T-helper 9 cell (primary cell): ENCODE measurements around the gene ARMC6.
"Not testable (repeated sequence)": the region's sequence is repeated elsewhere in the genome, so short reads cannot be mapped to it uniquely, and the experiment has no call there.

Experiments used
- DNase-seq: peaks from one replicate; pipeline ENCODE4 v3.0.0-alpha.2; 2020

The ARMC6 gene

DNA sequence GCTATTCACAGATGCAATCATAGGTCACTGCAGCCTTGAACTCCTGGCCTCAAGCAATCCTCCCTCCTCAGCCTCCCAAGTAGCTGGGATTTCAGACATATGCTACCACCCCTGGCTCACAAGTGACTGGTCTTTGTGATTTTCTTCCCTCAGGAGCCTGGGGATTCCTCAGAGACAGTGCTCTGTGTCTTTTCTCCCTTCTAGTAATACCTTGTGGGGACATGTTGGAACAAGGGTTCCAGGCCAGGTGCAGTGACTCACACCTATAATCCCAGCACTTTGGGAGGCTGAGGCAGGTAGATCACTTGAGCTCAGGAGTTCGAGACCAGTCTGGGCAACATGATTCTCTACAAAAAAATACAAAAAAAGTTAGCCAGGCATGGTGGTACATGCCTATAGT, 10.0 kb upstream of the ARMC6 start:
- not testable (repeated sequence) for DNase-seq

DNA sequence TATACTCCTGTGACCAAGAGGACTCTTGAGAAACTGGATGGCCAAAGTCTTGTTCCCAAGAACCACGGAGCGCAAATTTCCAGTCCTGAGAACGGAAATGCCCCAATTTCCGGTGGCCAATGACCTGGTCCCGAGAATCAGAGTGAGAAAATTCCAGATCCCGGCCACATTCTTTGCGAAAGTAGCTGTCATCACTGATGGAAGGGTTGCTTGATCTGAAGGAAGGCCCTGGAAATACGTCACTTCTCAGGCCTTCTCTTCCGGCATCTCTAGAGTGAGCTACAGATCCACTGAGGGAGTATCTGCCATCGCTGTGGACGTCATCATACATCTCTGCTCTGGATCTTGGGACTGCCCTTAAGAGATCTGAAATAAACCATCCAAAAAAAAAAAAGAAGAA, 7.5 kb upstream of the ARMC6 start:
- no peak for DNase-seq

DNA sequence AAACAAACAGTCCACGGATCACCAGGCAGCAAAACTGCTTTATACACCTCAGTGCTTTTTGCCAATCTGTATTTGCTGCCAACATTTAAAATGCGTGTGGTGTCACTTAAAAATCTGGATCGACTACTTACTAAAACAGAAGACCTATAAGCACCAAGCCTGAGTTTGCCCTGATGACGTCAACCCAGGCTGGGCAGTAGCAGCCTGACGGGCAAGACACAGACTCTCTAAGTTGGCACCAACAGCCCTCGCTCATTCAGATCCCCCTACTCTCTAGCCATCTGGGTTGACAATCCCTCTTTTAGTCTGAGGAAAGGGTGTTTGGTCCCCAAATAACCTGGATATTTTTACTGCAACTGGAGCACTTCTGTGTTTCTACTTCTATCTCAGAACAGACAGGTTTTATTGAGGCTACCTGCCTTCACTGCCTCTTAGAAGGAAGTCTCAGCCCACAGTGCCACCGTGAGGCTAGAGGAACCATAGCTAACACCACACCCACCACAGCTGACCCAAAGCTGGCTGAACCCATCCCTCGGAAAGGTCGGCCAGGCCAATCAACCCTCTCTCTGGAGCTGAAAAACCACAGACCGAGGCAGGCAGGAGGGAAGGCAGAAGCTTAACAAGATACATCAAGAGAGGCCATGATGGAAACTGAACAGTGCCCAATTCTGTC, 7.0 kb upstream of the ARMC6 start:
- DNase-seq: no peak

DNA sequence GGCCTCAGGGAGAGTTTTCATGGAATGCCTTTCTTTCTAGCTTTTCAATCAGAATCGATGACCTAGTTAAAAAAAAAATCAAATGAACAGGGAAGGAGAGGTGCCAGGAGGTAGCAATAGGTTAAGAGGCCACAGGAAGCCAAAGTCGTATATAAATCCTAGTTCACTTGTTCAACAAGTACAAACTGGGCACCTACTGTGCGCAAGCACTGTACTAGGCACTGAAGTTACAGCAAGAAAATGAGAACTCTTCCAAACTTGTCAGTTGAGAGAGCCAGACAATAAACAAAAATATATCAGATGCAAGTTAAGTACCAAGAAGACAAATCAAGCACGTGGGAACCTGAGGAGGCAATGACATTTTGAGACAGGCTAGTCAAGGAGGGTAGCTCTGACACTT, 6.2 kb upstream of the ARMC6 start:
- DNase-seq: no peak

DNA sequence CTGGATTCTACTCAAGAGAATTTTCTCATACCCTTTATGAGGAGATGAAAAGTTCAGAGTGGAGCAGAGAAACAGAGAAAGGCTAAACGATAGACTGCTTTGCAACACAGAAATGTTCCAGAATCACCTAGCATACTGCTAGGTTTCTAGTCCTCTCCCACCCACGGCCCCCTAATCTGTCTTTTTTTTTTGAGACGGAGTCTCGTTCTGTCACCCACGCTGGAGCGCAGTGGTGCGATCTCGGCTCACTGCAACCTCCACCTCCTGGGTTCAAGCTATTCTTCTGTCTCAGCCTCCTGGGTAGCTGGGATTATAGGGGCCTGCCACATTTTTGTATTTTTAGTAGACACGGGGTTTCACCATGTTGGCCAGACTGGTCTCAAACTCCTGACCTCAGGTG, 4.9 kb upstream of the ARMC6 start:
- DNase-seq: no peak

DNA sequence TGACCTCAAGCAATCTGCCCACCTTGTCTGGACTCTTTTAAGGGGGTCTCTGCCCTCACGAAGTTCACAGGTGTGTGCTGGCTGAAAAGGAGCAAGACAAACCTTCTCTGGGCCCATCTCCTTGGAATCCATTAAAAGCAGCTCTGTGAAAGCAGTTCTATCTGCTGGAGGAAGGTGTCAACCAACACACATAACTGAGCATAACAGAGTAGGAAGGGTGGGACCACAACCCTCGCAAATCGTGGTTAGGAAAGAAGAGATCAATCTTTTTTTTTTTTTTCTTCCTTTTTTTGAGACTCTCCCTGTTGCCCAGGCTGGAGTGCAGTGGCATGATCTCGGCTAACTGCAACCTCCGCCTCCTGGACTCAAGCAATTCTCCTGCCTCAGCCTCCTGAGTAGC, 1.5 kb upstream of the ARMC6 start:
- no peak for DNase-seq

DNA sequence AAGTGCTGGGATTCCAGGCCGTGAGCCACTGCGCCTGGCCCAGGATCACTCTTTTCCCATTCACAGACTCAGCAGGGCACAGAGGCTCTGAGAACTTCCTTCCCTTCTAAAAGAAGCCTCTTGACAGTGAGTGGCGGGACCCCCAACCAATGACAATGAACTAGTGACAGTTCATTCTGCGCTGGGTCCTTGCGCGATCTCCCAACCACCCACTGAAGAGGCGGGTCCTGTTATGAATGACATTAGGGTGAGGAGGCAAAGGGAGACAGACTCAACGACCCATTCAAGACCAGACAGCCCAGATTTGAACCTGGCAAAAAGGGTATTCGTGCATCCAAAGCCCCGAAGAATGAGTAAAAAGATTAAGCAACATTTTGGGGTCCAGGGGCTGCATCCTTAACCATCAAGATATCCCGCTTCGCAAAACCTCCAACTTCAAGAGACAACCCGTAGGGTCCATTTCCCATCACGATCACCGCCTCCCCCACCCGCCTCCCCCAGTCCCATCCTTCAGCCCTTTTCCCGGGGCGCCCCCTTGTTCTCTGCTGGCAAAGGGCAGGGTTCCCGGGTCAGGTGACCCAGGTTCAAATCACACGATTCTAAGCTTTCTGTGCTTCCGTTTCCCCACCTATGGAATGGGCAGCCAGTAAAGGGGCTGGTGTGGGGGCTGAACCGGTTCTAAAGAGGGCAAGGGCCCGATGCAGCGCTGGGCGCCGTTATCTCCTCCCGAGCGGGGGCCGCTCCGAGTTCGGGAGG, 805 bp upstream of the ARMC6 start:
- DNase-seq: peak; percentile 24

DNA sequence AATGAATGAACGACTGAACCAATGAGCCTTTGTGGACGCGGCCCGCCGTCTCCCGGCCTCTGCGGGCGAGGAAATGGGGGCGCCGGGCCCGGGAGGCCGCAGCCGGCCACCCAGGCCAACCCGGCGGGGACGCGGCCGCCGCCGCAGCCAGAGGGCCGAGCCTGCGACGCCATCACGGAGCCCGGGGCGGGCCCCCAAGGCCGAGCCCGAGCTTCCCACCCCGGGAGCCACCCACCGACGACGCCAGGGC, 302 bp upstream of the ARMC6 start:
- no peak for DNase-seq

DNA sequence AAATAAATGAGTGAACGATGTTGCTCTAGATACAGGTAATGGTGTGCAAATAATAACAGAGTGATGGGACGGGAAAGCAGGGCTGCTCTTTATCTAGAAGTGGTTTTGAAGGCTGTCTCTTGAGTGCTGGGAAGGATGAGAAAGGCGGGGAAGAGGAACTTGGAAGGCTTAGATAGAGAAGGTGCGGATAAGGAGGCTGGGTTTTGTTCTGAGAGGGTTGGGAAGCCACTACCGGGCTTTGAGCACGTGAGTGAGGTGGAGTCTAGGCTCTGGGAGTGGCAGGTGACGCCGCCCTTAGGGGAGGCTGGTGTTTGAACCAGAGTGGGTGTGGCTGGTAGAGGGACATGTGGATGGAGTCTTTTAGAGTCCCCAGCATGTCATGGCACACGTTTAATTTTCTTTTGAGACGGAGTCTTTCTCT, 811 bp downstream of the ARMC6 start:
- DNase-seq: peak; percentile 47

DNA sequence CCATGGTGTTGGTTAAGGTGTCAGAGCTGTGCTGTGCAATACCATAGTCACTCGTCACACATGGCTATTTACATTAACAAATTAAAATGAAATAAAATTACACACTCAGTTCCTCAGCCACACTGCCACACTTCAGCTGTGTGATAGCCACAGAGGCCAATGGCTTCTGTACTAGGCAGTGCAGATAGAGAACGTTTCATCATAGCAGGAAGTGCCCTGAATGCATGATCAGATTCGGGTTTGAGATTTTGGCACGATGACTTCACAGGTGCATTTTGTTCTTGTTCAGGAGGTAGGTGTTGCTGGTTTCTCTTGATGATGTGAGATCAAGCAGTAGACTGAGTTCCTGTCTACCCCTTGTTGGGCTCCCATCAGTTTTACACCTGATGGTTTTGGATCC, 6.5 kb downstream of the ARMC6 start:
- DNase-seq: no peak

DNA sequence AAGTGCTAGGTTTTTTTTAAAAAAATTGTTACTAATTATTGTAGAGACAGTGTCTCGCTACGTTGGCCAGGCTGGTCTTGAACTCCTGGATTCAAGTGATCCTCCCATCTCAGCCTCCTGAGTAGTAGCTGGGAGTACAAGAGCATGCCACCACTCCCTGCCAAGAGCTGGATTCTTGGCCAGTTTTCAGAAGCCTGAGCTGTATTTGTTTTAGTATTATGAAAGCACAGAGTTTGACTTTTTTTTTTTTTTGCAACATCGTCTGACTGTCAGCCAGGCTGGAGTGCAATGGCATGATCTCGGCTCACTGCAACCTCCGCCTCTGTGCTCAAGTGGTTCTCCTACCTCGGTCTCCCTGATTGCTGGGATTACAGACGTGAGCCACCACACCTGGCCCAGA, 7.0 kb downstream of the ARMC6 start:
- DNase-seq: no peak

DNA sequence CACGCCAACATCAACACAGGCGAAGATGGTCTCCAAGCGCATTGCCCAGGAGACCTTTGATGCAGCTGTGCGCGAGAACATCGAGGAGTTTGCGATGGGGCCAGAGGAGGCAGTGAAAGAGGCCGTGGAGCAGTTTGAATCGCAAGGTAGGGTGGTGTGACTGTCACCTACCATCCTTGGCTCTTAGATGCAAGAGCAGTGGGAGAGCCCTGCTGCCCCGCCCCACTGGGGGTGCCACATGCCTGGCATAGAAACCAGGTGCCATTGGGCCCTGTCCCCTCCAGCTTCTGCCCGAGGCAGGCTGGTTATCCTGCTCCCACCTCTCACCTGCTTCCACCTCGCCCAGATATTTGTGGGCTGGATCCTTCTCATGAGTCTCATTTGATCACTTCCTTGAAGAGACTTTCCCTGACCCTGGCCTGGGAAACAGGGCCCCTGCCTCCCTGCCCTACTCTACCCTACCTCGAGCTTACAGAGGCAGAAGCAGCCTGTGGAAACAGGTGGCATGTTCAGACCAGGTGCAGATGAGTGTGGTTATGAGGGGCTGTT, 9.4 kb downstream of the ARMC6 start:
- no peak for DNase-seq

DNA sequence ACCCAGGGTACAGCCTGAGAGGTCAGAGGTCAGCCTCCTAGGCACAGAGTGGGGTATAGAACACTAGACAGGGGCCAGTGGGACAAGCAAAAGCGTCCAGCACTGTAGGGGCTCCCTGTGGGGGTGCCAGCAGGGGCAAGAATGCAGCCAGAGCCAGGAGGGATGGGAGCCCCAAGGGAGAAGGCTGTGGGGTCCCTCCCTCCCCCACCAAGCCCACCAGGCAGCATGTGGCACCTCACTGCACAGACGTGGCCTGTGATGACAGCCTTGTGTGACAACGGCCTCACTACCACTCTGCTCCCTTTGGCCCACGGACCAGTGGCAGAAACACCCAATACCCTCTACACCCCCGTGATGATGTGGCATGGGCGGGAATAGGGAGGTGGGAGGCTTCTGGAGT, 10.1 kb downstream of the ARMC6 start:
- DNase-seq: no peak

DNA sequence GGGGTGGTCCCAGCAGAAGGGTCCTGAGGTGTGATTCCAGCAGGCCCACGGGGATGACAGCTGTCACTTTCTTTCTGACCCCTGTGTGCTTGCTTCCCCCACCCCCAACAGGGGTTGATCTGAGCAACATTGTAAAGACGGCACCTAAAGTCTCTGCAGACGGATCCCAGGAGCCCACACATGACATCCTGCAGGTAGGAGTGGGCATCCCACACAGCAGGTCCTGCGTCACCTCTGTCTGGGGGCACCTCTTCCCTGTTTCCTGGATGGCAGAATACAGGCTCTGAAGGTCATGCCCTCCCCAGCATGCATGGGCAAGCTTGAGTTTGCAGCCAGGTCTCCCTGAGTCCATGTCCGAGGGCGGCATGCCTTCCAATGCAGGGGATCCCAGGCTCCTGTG, 10.5 kb downstream of the ARMC6 start:
- no peak for DNase-seq

DNA sequence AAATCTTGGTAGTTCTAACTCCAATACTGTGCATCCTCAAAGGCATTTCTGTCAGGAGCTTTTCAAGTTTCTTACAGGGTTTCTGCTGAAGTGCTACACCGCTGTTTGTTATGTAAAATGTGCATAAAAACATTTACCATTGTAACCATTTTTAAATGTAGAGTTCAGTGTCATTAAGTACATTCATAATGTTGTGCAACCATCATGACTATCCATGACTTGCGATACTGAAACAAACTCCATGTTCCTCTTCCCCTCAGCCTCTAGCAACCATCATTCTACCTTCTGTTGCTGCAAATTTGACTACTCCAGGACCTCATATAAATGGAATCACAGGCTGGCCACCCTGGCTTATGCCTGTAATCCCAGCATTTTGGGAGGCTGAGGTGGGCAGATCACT, 16.0 kb downstream of the ARMC6 start:
- DNase-seq: no peak

DNA sequence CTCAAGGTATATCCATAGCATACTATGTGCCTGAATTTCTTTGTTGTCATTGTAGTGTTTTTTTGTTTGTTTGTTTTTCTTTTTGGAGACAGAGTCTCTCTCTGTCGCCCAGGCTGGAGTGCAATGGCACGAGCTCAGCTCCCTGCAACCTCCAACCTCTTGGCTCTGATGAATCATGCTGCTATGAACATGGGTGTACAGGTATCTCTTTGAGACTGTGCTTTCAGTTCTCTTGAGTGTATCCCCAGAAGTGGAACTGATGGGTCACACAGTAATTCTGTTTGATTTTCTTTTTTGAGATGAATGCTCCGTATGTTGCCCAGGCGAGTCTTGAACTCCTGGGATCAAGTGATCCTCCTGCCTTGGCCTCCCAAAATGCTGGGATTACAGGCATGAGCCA, 16.7 kb downstream of the ARMC6 start:
- no peak for DNase-seq

DNA sequence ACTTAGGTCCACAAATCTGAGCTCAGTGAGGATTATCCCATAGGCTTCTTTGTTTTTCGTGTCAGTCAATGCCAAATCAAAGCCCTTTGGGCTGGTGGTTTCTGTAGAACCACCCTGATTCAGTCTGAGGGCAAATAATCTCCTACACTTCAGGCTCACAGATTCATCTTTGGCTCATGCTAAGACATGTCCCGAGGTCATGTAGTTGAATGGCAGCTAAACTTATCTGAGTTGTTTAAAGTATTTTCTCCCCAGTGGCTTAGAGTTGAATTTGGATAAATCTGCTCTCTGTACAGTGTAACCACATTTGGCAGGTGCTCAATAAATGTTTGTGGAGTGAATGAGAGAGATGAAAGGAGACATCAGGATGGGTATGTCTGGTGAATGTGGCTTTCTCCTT, 17.3 kb downstream of the ARMC6 start:
- DNase-seq: no peak

DNA sequence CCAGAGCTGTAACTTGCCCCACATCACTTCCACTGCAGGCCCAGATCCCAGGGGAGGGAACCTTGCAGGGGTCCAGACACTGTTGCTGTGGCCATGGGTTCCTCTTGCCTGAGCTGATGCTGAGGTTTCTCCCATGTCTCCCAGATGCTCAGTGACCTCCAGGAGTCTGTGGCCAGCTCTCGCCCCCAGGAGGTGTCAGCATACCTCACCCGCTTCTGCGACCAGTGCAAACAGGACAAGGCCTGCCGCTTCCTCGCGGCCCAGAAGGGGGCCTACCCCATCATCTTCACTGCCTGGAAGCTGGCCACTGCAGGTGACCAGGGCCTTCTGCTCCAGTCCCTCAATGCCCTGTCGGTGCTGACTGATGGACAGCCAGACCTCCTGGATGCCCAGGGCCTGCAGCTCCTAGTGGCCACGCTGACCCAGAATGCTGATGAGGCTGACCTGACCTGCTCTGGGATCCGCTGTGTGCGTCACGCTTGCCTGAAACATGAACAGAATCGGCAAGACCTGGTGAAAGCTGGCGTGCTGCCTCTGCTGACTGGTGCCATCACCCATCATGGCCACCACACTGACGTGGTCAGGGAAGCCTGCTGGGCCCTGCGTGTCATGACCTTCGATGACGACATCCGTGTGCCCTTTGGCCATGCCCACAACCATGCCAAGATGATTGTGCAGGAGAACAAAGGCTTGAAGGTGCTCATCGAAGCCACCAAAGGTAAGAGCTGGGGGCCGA, 18.2 kb downstream of the ARMC6 start:
- DNase-seq: no peak

DNA sequence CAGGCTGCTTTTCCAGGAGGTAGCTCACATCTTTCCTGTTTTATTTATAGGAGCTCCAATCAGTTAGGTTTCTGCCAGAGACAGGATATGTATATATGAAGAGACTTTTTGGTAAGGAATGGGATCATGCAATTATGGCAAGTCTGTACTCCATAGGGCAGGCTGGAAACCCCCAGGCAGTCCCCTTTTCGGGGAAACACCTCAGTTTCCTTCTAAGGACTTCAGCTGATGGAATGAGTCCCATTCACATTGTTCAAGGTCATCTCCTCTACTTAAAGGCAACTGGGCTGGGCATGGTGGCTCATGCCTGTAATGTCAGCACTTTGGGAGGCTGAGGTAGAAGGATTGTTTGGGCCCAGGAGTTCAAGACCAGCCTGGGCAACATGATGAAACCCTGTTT, 19.5 kb downstream of the ARMC6 start:
- DNase-seq: no peak

DNA sequence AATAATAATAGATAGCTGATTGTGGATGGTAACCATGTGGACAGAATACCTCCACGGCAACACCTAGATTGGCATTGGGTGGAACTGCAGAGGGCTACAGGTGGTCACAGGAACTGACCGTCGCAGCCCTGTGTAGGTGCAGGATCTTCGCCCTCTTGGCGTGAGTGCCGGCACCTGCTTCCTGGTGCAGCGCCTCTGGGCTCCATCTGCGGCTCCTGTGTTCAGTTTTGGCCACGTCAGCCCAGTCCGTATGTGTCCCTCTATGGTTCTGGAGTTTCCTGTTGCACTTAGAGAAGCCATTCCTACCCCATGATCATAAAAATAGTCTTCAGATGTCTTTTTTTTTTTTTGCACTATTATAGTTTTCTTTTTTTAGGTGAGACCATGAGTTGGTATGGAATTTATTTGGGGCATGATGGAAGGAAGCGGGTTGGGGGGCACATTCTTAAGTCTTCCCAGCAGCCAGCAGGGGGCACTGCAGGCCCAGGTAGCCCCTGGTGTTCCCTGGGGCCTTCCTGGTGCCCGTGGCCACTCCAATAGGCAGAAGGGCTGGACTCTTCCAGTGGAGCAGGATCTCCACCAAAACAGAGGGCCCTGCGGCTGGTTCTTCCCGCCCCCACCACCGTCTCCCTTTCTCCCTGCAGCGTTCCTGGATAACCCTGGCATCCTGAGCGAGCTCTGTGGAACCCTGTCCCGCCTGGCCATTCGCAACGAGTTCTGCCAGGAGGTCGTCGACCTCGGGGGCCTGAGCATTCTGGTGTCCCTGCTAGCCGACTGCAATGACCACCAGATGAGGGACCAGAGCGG, 20.3 kb downstream of the ARMC6 start:
- DNase-seq: peak; percentile 70

DNA sequence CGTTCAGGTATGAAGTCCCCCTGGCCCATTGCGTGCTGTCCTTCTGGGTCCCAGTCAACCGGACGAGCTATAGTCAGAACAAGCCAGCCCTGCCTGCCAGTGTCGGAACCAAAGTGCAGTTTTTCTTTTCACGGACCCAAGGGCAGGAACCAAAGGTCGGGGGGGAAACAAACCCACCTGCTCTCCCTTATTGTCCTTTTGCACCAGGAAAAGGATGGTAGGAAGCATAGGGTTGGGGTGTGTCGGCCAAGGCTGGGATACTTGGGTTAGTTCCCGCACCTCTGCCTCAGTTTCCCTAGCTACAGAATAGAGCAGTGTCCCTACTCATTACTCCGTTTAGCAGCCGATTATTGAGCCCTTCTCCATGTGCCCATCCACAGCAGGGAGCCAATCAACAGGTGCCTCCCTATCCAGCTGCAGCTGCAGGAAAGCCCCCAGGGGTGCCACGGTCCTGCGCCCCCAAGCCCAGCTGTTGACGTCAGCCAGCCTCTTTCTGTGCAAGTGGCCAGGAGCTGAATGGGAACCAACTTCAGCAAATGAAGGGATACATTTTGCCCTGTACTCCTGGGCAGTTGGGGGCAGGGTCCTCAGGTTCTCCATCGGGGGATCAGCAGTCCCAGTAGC, 21.0 kb downstream of the ARMC6 start:
- no peak for DNase-seq

DNA sequence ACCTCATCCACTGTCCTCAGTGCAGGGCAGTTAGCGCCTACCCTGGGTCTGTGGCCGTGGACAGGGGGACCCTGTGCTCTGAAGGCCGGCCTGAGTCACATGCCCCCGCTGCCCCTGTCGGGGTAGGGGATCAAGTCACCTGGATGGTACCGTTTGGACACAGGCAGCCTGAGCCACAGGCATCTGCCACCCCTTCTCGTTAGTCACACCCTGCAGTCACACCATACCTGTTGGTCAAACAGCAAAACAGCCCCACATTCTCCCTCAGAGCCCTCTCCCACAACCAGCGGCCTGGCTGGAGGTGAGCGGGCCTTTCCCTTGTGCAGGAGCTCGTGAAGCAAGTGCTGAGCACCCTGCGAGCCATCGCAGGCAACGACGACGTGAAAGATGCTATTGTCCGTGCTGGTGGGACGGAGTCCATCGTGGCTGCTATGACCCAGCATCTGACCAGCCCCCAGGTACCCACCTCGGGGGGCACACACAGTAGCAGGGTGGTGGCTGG, 21.6 kb downstream of the ARMC6 start:
- no peak for DNase-seq

DNA sequence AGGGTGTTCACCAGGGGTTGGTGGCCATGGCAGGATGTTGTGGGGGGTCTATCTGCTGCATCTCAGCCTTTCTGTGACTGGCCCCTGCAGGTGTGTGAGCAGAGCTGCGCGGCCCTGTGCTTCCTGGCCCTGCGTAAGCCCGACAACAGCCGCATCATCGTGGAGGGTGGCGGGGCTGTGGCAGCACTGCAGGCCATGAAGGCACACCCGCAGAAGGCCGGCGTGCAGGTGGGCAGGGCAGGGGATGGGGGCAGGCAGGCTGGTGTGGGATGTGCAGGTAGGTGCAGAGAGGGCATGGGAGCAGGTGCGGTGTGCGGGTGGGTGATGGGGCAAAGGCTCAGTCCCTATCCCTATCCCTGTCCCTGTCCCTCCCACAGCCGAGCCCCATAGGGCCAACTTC, 22.3 kb downstream of the ARMC6 start:
- DNase-seq: no peak
